ENCODE data around the gene SLFNL1. TPM values are rescaled to one million over a fixed set of nuclear protein-coding genes. Genes with fewer than 3 reads are reported as not detected.

Gene SLFNL1
- total and polyA plus RNA-seq, 4 donors: 0.02 to 0.68 (median 0.38) TPM

DNA sequence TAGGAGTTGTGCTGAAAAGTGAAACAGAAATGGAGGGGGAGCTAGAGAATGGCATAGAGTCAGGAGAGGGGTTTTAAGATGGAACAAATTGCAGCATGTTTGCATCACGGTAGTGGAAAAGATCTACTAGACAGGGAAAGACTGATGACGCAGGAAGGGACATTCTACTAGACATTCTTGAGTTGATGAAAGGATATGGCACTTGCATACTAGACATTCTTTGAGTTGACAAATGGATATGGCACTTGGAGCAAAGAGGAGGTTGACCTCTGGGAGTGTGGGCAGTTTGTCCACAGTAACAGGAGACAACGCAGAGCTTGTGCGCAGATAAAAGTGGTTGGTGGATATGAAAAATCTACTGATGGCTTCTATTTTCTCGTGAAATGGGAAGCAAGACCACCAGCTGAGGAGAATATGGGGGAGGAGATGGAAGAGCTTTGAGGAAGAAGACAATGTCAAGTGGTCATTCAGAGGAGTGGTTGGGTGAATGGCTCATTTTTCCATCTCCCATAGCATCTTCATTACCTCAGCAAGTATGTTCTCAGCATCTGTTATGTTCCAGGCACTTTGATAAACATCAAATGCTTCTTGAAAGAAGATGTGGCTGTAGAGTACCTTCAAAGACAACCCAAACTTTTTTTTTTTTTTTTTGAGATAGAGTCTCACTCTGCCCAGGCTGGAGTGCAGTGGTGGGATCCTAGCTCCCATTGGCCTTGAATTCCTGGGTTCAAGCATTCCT, 44.4 kb downstream of the SLFNL1 start:
- TF ChIP-seq GABPA (IDR thresholded peaks at IDR 0.05 in 1 of 2, conservative IDR thresholded peaks at IDR 0.05 in 1 of 2) (no peak), ZBTB33 (IDR thresholded peaks at IDR 0.05) (no peak), SP1 (IDR thresholded peaks at IDR 0.05) (no peak), FOXA2 (IDR thresholded peaks at IDR 0.05) (no peak), HNF4A (conservative IDR thresholded peaks at IDR 0.05) (no peak), RAD21 (IDR thresholded peaks at IDR 0.05) (no peak), EGR1 (IDR thresholded peaks at IDR 0.05; ENCODE audit: low read depth in 2 of 2) (no peak), YY1 (IDR thresholded peaks at IDR 0.05) (no peak), HNF4G (IDR thresholded peaks at IDR 0.05) (no peak), NR2F2 (IDR thresholded peaks at IDR 0.05) (no peak), MAX (IDR thresholded peaks at IDR 0.05) (no peak), FOXA1 (IDR thresholded peaks at IDR 0.05) (no peak)
- TF ChIP-seq, protein P1, sequence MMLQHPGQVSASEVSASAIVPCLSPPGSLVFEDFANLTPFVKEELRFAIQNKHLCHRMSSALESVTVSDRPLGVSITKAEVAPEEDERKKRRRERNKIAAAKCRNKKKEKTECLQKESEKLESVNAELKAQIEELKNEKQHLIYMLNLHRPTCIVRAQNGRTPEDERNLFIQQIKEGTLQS (IDR thresholded peaks at IDR 0.05): no peak
- DNase-seq (ENCODE audit: low spot score): no peak
- Histone ChIP-seq H3K36me3 (ENCODE audit: control insufficient read depth in 4 of 4, insufficient read depth in 3 of 4, low read depth in 1 of 4, low read length in 3 of 4) (no peaks in the 10 kb centered on the region), H3K9me3 (ENCODE audit: control insufficient read depth in 4 of 4, low read length in 3 of 4) (no peaks in the 10 kb centered on the region), H3K27ac (ENCODE audit: low read depth in 1 of 2, low read length in 2 of 2) (no peak overlapping the region), H3K27me3 (ENCODE audit: control insufficient read depth in 4 of 4, insufficient read depth in 4 of 4, low read length in 3 of 4) (no peaks in the 10 kb centered on the region), H3K4me3 (ENCODE audit: low read depth in 1 of 3, low read length in 3 of 3) (no peak overlapping the region), H3K9ac (ENCODE audit: low read depth in 1 of 2, low read length in 2 of 2) (no peak overlapping the region), H3K4me1 (ENCODE audit: control insufficient read depth in 4 of 4, insufficient read depth in 4 of 4, low read length in 3 of 4) (peaks cover 2 to 21% (median 14%) of the 10 kb centered on the region in 4 donors)
- 88% methylated on average over 5 of the region's 5 CpGs for WGBS

- 86% methylated on average over 9 of the region's 9 CpGs for WGBS
- Histone ChIP-seq H3K27ac (ENCODE audit: low read depth in 1 of 2, low read length in 2 of 2) (no peak overlapping the region), H3K9ac (ENCODE audit: low read depth in 1 of 2, low read length in 2 of 2) (no peak overlapping the region), H3K36me3 (ENCODE audit: control insufficient read depth in 4 of 4, insufficient read depth in 3 of 4, low read depth in 1 of 4, low read length in 3 of 4) (no peaks in the 10 kb centered on the region), H3K4me1 (ENCODE audit: control insufficient read depth in 4 of 4, insufficient read depth in 4 of 4, low read length in 3 of 4) (peaks cover 0 to 5% (median 3%) of the 10 kb centered on the region in 4 donors), H3K9me3 (ENCODE audit: control insufficient read depth in 4 of 4, low read length in 3 of 4) (no peaks in the 10 kb centered on the region), H3K4me3 (ENCODE audit: low read depth in 1 of 3, low read length in 3 of 3) (no peak overlapping the region), H3K27me3 (ENCODE audit: control insufficient read depth in 4 of 4, insufficient read depth in 4 of 4, low read length in 3 of 4) (no peaks in the 10 kb centered on the region)
- DNase-seq (ENCODE audit: low spot score): no peak
- TF ChIP-seq RXRA (IDR thresholded peaks at IDR 0.05) (no peak), NR2F2 (IDR thresholded peaks at IDR 0.05) (no peak), ZBTB33 (IDR thresholded peaks at IDR 0.05) (no peak), RAD21 (IDR thresholded peaks at IDR 0.05) (no peak)
Measured at GRCh38 chr1:40974945-40975344, 46.6 kb downstream of the SLFNL1 start.
